HEK293 (cell line): ENCODE results near the gene DCAF10.

Experiments
- CTCF ChIA-PET: fragments of 350-600 bp; formaldehyde crosslinking; extraction: SDS; loops from one replicate; lab custom pipeline; 2021; ENCODE audit warnings: antibody characterized with exemption; lab: Yijun Ruan, JAX
- POLR2A ChIA-PET: fragments of 300-600 bp; formaldehyde crosslinking; extraction: SDS; loops from one replicate; lab custom pipeline; 2020; ENCODE audit warnings: antibody characterized with exemption, inconsistent platforms; lab: Yijun Ruan, JAX
- H3K27ac ChIP-seq: fragments of 200-500 bp; sonication (Bioruptor generic); 2 replicates; pipeline ENCODE4 v1.5.1; 2014; ENCODE audit warnings: low read depth, low read length, control low read depth, inconsistent platforms; ENCODE audit errors: extremely low read depth
- H3K36me3 ChIP-seq, 2 experiments: fragments of 200-500 bp in 1 of 2; sonication (Bioruptor generic) in 1 of 2; 1 replicate in 1 of 2; 2 replicates in 1 of 2; pipeline ENCODE4 v1.5.1; 2014 to 2017; ENCODE audit warnings: inconsistent platforms in 2 of 2, low read length in 2 of 2; ENCODE audit not compliant: control insufficient read depth in 2 of 2, insufficient read depth in 1 of 2
- H3K4me1 ChIP-seq: fragments of 200-500 bp; sonication (Bioruptor generic); 2 replicates; pipeline ENCODE4 v1.5.1; 2014; ENCODE audit warnings: mild to moderate bottlenecking, low read length, inconsistent platforms; ENCODE audit not compliant: control insufficient read depth, insufficient read depth
- H3K4me3 ChIP-seq: 2 replicates; pipeline ENCODE4 v1.5.1; 2011; ENCODE audit warnings: low read depth, mild to moderate bottlenecking, control low read depth, low read length, moderate library complexity
- H3K9me3 ChIP-seq: fragments of 200-500 bp; sonication (Bioruptor generic); 2 replicates; pipeline ENCODE4 v1.5.1; 2014; ENCODE audit warnings: low read depth, low read length, inconsistent platforms; ENCODE audit not compliant: control insufficient read depth, insufficient read depth
- MYNN ChIP-seq: fragments of 450-650 bp; formaldehyde crosslinking; IDR thresholded peaks from 2 replicates; pipeline ENCODE4 v1.5.1; 2016; ENCODE audit warnings: missing biosample characterization, missing genetic modification characterization, borderline replicate concordance
- PRDM4 ChIP-seq: fragments of 450-650 bp; formaldehyde crosslinking; IDR thresholded peaks from 2 replicates; pipeline ENCODE4 v1.5.1; 2017; ENCODE audit warnings: missing biosample characterization, missing genetic modification characterization
- SETDB1 ChIP-seq: IDR thresholded peaks from one replicate; pipeline ENCODE4 v1.6.1; 2017; ENCODE audit warnings: mild to moderate bottlenecking, low read length, moderate library complexity, mixed read lengths; ENCODE audit not compliant: insufficient read length
- ZFHX2 ChIP-seq: fragments of 450-650 bp; formaldehyde crosslinking; conservative IDR thresholded peaks from 2 replicates; pipeline ENCODE4 v1.5.1; 2016; ENCODE audit warnings: missing biosample characterization, missing genetic modification characterization
- ZNF112 ChIP-seq: fragments of 450-650 bp; formaldehyde crosslinking; IDR thresholded peaks from 2 replicates; pipeline ENCODE4 v1.5.0; 2017; ENCODE audit warnings: missing biosample characterization, missing genetic modification characterization
- ZNF121 ChIP-seq: fragments of 450-650 bp; formaldehyde crosslinking; IDR thresholded peaks from 2 replicates; pipeline ENCODE4 v1.5.1; 2016; ENCODE audit warnings: missing biosample characterization, missing genetic modification characterization
- ZNF133 ChIP-seq: fragments of 450-650 bp; formaldehyde crosslinking; IDR thresholded peaks from 2 replicates; pipeline ENCODE4 v1.5.1; 2016; ENCODE audit warnings: missing biosample characterization, missing genetic modification characterization
- ZNF426 ChIP-seq: fragments of 450-650 bp; formaldehyde crosslinking; IDR thresholded peaks from 2 replicates; pipeline ENCODE4 v1.5.1; 2017; ENCODE audit warnings: missing biosample characterization, missing genetic modification characterization, mild to moderate bottlenecking, inconsistent platforms, moderate library complexity
- ZNF48 ChIP-seq: fragments of 450-650 bp; formaldehyde crosslinking; IDR thresholded peaks from 2 replicates; pipeline ENCODE4 v1.5.1; 2016; ENCODE audit warnings: missing biosample characterization, missing genetic modification characterization
- ZNF596 ChIP-seq: fragments of 450-650 bp; IDR thresholded peaks from 2 replicates; pipeline ENCODE4 v1.5.0; 2018; ENCODE audit warnings: missing biosample characterization, mild to moderate bottlenecking, missing genetic modification characterization, moderate library complexity
- ZNF664 ChIP-seq: fragments of 450-650 bp; formaldehyde crosslinking; IDR thresholded peaks from 2 replicates; pipeline ENCODE4 v1.5.1; 2016; ENCODE audit warnings: missing biosample characterization, missing genetic modification characterization
- ZSCAN18 ChIP-seq: fragments of 450-650 bp; formaldehyde crosslinking; IDR thresholded peaks from 2 replicates; pipeline ENCODE4 v1.5.1; 2016; ENCODE audit warnings: missing biosample characterization, missing genetic modification characterization
- ZXDB ChIP-seq: fragments of 450-650 bp; formaldehyde crosslinking; IDR thresholded peaks from 2 replicates; pipeline ENCODE4 v1.5.1; 2016; ENCODE audit warnings: missing biosample characterization, missing genetic modification characterization
- TF ChIP-seq, protein P1 (sequence below): fragments of 450-650 bp; formaldehyde crosslinking; IDR thresholded peaks from 2 replicates; pipeline ENCODE4; 2016; ENCODE audit warnings: missing biosample characterization, missing genetic modification characterization
- TF ChIP-seq, protein P2 (sequence below): fragments of 450-650 bp; formaldehyde crosslinking; IDR thresholded peaks from 2 replicates; pipeline ENCODE4 v1.5.1; 2016; ENCODE audit warnings: missing biosample characterization, missing genetic modification characterization, borderline replicate concordance

The DCAF10 gene

GRCh38 chr9:37915911-37916470, 115.4 kb downstream of the DCAF10 start:
- peaks cover 0 to 43% of the 10 kb centered on the region in 2 experiments; a peak in 1 of 3 replicates for H3K36me3 ChIP-seq
- H3K27ac ChIP-seq: no peak overlapping the region
- H3K9me3 ChIP-seq: no peaks in the 10 kb centered on the region
- no peak overlapping the region for H3K4me3 ChIP-seq
- TF ChIP-seq SETDB1 (no peak), ZNF426 (tag by site-specific recombination) (no peak), ZNF596 (tag by site-specific recombination) (no peak), ZNF121 (tag by site-specific recombination) (no peak), ZXDB (no peak), ZSCAN18 (no peak), ZNF664 (no peak), ZNF133 (tag by site-specific recombination) (no peak), ZNF112 (tag by site-specific recombination) (no peak), ZNF48 (tag by site-specific recombination) (no peak), MYNN (no peak)
- TF ChIP-seq, protein P1, sequence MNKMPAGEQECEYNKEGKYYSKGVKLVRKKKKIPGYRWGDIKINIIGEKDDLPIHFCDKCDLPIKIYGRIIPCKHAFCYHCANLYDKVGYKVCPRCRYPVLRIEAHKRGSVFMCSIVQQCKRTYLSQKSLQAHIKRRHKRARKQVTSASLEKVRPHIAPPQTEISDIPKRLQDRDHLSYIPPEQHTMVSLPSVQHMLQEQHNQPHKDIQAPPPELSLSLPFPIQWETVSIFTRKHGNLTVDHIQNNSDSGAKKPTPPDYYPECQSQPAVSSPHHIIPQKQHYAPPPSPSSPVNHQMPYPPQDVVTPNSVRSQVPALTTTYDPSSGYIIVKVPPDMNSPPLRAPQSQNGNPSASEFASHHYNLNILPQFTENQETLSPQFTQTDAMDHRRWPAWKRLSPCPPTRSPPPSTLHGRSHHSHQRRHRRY (tag by site-specific recombination): no peak
- TF ChIP-seq, protein P2, sequence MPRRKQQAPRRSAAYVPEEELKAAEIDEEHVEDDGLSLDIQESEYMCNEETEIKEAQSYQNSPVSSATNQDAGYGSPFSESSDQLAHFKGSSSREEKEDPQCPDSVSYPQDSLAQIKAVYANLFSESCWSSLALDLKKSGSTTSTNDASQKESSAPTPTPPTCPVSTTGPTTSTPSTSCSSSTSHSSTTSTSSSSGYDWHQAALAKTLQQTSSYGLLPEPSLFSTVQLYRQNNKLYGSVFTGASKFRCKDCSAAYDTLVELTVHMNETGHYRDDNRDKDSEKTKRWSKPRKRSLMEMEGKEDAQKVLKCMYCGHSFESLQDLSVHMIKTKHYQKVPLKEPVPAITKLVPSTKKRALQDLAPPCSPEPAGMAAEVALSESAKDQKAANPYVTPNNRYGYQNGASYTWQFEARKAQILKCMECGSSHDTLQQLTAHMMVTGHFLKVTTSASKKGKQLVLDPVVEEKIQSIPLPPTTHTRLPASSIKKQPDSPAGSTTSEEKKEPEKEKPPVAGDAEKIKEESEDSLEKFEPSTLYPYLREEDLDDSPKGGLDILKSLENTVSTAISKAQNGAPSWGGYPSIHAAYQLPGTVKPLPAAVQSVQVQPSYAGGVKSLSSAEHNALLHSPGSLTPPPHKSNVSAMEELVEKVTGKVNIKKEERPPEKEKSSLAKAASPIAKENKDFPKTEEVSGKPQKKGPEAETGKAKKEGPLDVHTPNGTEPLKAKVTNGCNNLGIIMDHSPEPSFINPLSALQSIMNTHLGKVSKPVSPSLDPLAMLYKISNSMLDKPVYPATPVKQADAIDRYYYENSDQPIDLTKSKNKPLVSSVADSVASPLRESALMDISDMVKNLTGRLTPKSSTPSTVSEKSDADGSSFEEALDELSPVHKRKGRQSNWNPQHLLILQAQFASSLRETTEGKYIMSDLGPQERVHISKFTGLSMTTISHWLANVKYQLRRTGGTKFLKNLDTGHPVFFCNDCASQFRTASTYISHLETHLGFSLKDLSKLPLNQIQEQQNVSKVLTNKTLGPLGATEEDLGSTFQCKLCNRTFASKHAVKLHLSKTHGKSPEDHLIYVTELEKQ: no peak
- CTCF ChIA-PET: interaction anchor here (0.7 to 6.5 kb wide), 7 partner anchors 10 to 517 kb away, joined by 3 to 66 read pairs (median 3); no protein-coding TSS in a partner anchor
- POLR2A ChIA-PET: interaction anchor here (0.6 kb wide), 1 partner anchor 311 kb away, joined by 7 read pairs; no protein-coding TSS in a partner anchor
- no peaks in the 10 kb centered on the region for H3K4me1 ChIP-seq

DNA sequence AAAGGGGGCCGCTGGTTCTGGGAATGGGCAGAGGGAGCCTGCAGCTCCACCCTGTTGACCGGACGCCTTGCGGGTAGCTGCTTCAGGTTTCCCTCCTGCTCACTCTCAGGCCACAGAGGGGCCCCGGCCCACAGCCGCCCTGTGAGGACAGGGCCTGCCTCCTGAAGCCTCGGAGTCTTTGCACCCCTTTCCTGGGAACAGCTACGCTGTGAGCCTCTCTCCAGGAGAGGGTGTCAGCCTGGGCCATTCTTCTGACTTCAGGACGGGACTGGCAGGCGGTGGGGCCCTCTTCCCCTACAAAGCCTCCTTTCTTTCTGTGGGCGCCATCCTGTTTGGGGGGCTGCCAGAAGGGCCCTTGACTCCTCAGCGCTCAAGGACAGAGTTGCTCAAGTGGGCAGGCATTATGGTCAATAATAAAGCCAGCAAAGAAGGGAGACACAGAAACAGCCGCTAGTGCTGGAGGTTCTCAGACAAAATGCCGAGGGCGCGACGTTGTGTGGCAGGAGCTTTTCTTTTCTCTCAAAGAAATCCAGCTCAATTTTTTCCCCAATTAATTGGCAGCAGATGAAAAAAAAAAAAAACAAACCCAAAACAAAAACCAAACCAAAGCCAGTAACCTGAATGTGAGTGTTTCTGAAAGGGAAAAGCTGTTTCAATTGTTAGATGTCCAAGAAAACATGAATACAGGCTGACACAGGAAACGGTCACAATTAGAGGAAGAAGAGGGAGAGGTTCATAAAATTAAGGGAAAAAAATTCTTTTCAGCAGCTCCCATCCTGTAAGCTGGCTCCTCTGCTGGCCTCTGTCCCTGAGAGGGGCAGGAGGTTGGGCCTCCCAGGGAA, 116.1 kb downstream of the DCAF10 start:
- H3K27ac ChIP-seq: no peak overlapping the region
- H3K9me3 ChIP-seq: no peaks in the 10 kb centered on the region
- H3K4me1 ChIP-seq: no peaks in the 10 kb centered on the region
- H3K4me3 ChIP-seq: no peak overlapping the region
- H3K36me3 ChIP-seq: peaks cover 0 to 46% of the 10 kb centered on the region in 2 experiments; a peak in 1 of 3 replicates
- TF ChIP-seq ZFHX2 (no peak), PRDM4 (tag by site-specific recombination) (0 out of 2 replicates have a peak, but pooled peaks have one; percentile 19)
- ChIA-PET POLR2A (interaction anchor here (0.7 kb wide), 1 partner anchor 163 kb away, joined by 4 read pairs; no protein-coding TSS in a partner anchor), CTCF (interaction anchor here (1.2 to 6.5 kb wide), 2 partner anchors 170 to 347 kb away, joined by 4 to 66 read pairs; no protein-coding TSS in a partner anchor)
